Measurements from ENCODE around the gene DNER.

- TF ChIP-seq POLR2A (IDR thresholded peaks at IDR 0.05), result no peak
- no peak for TF ChIP-seq CTCF (IDR thresholded peaks at IDR 0.05)
- TF ChIP-seq EP300 (IDR thresholded peaks at IDR 0.05), result no peak
Observed at GRCh38 chr2:229679393-229680125, 34.8 kb downstream of the DNER start.
